Stimulated activated naive CD8-positive, alpha-beta T cell treated with anti-CD3 and anti-CD28 coated beads, Interleukin-15, Interleukin-2, amounts not matched to agents 100 U/mL and 50 U/mL, for 24 hours (primary cell): ENCODE data around the gene CALHM1.
"Not testable (repeated sequence)": the region's sequence is repeated elsewhere in the genome, so short reads cannot be mapped to it uniquely, and the experiment has no call there.

Experiments
- ATAC-seq: fragments of 150-1000 bp; cut with Tn5 transposase; one replicate; pipeline ENCODE4 v1.10.0; 2021
- DNase-seq: peaks from one replicate; pipeline ENCODE4 v3.0.0; 2021

Gene CALHM1

GRCh38 chr10:103486635-103487409 lies 28.1 kb upstream of the CALHM1 start:
- not testable (repeated sequence) for DNase-seq, ATAC-seq

- ATAC-seq, result peak; percentile 64
- DNase-seq, result no peak
These were observed 23.4 kb upstream of the CALHM1 start for GRCh38 chr10:103481974-103482531.

DNA sequence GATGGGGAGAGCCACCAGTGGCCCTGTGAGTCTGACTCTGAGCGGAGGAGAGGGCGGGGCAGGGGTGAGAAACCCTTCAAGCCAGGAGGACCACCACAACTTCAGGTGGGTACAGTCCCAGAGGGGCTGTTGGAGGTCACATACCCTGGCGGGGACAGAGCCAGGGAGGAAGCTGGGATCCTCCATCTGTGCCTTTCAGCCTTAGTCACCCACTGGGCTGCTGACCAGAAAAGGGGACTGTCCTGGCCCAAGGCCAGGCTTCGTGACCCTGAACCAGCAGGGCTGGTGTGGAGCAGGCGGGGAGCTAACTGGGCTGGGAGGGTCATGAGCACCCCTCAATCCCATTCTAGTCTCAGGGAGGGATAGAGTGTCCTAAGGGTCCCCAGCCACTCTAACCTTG lies 21.8 kb upstream of the CALHM1 start:
- DNase-seq, result no peak
- ATAC-seq, result no peak

DNA sequence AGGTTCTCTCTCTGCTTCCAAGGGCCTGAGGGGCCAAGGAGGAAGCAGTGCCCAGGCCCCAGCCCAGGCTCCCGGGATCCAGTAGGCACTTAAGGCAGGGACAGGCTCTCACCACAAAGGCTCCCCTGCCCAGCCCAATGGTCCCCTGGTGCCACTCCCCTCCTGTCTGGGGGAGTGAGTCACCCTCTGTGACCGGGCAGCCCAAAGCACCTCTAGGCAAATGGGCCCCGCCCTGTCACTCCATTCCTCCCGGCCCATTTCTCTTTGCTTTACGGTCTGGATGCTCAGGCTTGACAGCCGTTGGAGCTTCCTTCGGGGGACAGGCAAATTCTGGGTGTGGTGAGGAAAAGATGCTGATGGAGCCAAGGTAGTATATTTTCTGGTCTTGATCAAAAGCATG lies 20.4 kb upstream of the CALHM1 start, which contains the start of gene CALHM3:
Gene CALHM3, minus strand, starts transcription at position 106 of the 400 bp plus-strand sequence. CDS start 208 bp downstream, outside the sequence.
- DNase-seq, result no peak
- no peak for ATAC-seq

GRCh38 chr10:103478671-103479070 lies 20.0 kb upstream of the CALHM1 start:
- no peak for ATAC-seq
- no peak for DNase-seq

DNA sequence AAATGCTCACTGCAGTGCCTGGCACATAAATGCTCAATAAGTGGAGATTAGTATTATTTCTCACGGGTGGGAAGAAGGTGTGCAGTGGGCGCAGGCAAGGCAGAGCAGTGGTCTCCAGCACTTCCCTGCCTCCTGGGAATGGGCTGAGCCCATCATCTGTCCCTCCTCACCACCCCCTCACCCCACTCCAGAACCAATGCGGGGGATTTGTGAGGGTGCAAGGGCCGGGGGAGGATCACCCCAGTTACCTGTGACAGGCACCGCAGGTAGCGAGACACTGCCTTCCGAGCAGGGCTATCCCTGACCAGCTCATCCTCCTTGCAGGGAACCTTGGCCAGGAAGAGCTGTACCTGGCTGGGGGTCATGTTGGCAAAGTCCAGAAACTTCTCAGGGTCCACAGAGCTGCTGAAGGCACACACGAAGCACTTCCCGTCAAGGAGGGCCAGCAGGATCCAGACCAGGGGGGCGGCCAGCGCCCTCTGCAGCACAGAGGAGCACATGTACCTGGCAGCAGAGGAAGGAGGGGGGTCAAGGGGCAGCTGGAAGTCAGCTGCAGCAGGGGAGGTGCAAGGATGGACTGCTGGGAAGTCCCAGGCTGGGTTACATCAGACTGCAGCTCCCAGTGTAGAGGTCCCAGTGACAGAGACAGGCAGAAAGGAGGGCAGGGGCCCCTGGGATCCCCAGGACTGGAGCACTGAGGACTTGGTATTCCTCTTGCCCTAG lies 17.5 kb upstream of the CALHM1 start:
- DNase-seq (no peak), ATAC-seq (no peak)

DNA sequence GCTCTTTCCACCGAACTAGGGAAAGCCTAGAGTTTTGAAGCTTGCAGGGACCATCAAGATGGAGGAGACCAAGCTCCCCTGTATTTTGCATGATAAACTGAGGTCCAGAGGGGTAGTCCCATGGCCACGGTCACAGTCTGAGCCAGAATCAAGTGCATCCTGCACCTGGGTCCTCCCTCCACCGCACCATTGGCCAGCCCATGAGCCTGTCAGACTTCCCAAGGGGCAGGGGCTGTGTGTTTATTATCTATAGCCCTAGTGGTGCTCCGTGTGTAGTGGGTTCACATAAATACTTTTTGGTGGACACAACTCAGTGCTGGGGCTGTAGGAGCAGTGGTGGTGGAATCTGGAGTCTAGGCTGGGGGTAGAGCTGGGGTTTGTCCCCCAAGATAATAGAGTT lies 16.7 kb upstream of the CALHM1 start:
- ATAC-seq, result no peak
- DNase-seq, result no peak

DNA sequence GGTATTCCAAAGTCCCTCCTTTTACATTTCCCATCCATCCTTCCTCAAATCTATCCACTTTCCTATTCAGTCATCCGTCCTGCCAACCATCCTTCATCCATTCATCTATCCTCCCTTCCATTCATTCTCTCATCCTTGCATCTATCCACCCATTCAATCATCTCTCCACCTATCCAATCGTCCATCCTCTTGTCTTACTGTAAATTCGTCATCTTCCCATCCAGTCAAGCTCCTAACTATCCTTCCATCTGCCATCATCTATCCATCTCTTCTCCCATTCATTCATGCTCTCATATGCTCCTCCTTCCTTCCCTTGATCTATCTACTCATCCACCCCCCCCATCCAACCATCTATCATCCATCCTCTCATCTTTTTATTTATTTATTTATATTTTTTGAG lies 15.4 kb upstream of the CALHM1 start:
- DNase-seq, result no peak
- no peak for ATAC-seq

- no peak for ATAC-seq
These were observed 14.6 kb upstream of the CALHM1 start for GRCh38 chr10:103473261-103473671.

GRCh38 chr10:103472005-103472404 lies 13.3 kb upstream of the CALHM1 start:
- DNase-seq, result no peak
- no peak for ATAC-seq

More at GRCh38 chr10:103473261-103473671, 14.6 kb upstream of the CALHM1 start:
- no peak for DNase-seq

DNA sequence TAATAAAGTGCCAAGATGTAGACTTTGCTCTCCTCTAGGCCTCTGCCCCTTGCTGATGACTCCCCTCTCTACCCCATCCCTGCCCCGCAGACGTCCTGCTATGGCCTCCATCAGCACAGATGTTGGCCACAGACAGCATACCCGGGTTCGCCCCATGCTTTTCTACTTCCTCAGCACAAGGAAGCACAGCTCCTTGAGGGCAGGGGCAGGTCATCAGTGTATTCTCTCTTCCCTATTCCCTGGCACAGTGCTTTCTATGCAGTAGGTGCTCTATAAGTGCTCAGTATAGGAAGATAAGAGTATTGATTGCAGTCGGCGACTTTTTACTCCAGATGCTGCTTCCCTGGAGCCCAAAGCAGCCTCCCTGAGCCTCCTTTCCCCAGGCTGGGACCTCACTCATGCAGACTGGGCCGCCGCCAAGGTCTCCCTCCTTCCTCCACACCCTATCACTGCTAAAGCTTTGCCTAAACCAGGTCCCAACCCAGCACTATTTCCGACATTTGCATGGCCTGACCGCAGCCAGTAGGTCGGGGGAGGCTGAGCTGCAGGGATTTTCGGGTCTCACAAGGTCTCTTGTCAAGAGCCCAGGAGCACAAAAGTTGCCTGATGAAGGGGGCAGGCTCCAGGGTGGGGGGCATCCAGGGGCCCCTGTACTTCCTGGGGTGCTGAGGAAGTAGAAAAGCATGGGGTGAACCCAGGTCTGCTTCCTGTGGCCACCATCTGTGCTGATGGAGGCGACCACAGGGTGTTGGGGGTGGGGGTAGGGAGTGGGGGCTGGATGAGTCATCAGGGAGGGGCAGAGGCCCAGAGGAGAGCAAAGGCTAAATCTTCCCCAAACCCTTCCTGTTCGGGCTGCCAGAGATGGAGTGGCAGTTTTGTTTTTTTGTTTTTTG lies 12.3 kb upstream of the CALHM1 start:
- peak; percentile 86 for ATAC-seq
- peak; percentile 75 for DNase-seq

GRCh38 chr10:103469201-103469600 lies 10.5 kb upstream of the CALHM1 start:
- ATAC-seq (no peak), DNase-seq (no peak)

DNA sequence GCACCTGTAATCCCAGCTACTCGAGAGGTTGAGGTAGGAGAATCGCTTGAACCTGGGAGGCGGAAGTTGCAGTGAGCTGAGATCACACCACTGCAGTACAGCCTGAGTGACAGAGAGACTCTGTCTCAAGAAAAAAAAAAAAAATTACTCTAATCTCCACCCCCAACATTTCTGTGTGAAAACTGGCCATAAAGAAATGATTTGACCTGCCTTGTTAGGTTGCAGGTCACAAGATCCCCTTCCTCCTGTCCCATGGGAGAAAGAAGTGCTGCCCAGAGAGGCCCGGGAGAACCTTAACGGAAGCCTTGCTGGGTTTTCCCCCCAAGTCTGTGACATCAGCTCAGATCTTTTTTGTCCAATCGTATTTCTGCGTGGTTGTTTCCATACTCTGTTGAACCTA lies 8.7 kb upstream of the CALHM1 start:
- ATAC-seq (no peak), DNase-seq (no peak)

GRCh38 chr10:103466734-103467133 lies 8.0 kb upstream of the CALHM1 start:
- ATAC-seq (no peak), DNase-seq (no peak)

DNA sequence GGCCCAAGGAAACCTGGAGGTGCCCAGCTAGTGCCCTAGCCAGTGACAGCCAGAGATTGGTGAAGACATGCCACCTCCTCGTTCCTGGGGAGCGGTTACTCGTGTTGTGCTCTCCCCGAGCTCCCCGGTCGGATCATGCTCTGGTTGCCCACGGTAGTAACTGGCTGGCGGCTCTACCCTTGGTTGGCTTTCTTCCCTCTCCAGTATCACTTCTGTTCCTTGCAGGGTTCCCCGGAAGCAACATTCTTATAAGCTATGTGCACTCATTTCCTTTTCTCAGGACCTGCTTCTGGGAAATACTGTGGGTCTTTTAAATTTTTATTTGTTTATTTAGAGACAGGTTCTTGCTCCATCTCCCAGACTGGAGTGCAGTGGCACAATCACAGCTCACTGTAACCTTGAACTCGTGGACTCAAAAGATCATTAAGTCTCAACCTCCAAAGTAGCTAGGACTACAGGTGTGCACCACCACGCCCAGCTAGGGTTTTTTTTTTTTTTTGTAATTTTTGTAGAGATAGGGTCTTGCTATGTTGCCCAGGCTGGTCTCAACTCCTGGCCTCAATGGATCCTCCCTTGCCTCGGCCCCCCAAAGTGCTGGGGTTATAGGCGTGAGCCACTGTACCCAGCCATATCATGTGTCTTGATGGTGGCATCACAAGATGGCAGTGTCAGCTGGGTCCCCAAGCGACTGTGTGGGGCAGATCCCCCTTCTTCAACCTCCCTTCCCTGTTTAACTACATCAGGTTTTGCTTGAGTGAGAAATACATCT lies 6.9 kb upstream of the CALHM1 start:
- ATAC-seq, result no peak
- no peak for DNase-seq

- DNase-seq (no peak), ATAC-seq (no peak)
These were observed 4.8 kb upstream of the CALHM1 start for GRCh38 chr10:103463499-103463898.

- no peak for ATAC-seq
- no peak for DNase-seq
These were observed 915 bp upstream of the CALHM1 start for GRCh38 chr10:103459615-103460014.

DNA sequence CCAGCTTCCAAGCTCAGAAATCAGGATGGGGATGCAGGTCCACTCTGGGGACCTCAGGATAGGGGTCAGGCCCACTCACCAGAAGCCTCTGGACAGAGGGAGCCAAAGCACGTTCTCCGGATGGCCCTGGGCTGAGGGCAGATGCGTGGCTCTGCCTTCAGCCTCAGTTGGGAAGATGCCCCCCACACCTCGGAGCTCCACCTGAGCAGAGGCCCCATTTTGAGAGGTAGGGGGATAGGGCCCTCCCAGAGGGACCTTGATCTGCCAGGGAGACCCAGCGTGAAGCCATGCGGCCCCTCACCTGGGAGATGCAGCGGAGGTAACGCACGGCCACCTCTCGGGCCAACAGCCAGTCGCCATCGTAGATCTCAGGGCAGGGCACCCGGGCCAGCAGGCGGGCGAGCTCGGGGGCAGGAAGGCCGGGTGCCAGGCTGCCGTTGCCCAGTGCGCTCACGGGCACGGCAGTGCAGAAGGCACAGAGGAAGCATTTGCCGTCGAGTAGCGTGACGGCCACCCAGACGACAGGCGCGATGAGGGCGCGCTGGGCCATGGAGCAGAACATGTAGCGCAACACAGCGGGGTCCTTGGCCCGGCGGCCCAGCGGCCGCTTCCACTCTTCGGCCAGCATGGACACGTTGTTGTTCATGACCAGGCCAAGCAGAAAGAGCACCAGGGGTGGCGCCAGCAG lies 660 bp downstream of the CALHM1 start:
- ATAC-seq (no peak), DNase-seq (no peak)

- ATAC-seq (no peak), DNase-seq (no peak)
These were observed 1.5 kb downstream of the CALHM1 start for GRCh38 chr10:103457176-103457712.

GRCh38 chr10:103456074-103456660 lies 2.5 kb downstream of the CALHM1 start:
- DNase-seq, result no peak
- no peak for ATAC-seq
